Thymus (tissue), 11 donors: Measurements from ENCODE around the gene GOSR1. TPM values are rescaled to one million over a fixed set of nuclear protein-coding genes. Genes with fewer than 3 reads are reported as not detected.
"Not testable (repeated sequence)": the region's sequence is repeated elsewhere in the genome, so short reads cannot be mapped to it uniquely, and the experiment has no call there.

Experiments
- DNase-seq, 9 donors: peaks; one replicate each; pipeline ENCODE4 v3.0.0-alpha.2; 2013; ENCODE audit warnings: low spot score in 9 of 9, low read depth in 6 of 9, missing footprints in 1 of 9
- H3K27ac ChIP-seq, 2 donors: one replicate each; pipeline ENCODE4 v1.5.1; 2013; ENCODE audit warnings: control low read depth in 1 of 2, low read depth in 1 of 2, low read length in 1 of 2, mild to moderate bottlenecking in 1 of 2, moderate library complexity in 1 of 2
- H3K27me3 ChIP-seq, 2 donors: one replicate each; pipeline ENCODE4 v1.5.1; 2013; ENCODE audit warnings: low read length in 1 of 2; ENCODE audit not compliant: control insufficient read depth in 2 of 2, insufficient read depth in 1 of 2
- H3K36me3 ChIP-seq, 2 donors: one replicate each; pipeline ENCODE4 v1.5.1; 2013; ENCODE audit warnings: low read length in 1 of 2, mild to moderate bottlenecking in 1 of 2, moderate library complexity in 1 of 2; ENCODE audit not compliant: control insufficient read depth in 2 of 2, insufficient read depth in 2 of 2
- H3K4me1 ChIP-seq, 2 donors: one replicate each; pipeline ENCODE4 v1.5.1; 2013; ENCODE audit warnings: low read length in 2 of 2; ENCODE audit not compliant: control insufficient read depth in 2 of 2, insufficient read depth in 2 of 2
- H3K4me3 ChIP-seq, 2 donors: one replicate each; pipeline ENCODE4 v1.5.1; 2013; ENCODE audit warnings: low read length in 2 of 2, control low read depth in 1 of 2, mild to moderate bottlenecking in 1 of 2
- H3K9me3 ChIP-seq, 2 donors: one replicate each; pipeline ENCODE4 v1.5.1; 2013; ENCODE audit warnings: low read length in 1 of 2, mild to moderate bottlenecking in 1 of 2; ENCODE audit not compliant: control insufficient read depth in 2 of 2, insufficient read depth in 1 of 2
- WGBS: extraction: QIAGEN DNeasy Blood & Tissue Kit; methylation state at CpG from one replicate; pipeline ENCODE4 v1.1.7; 2013; 5-methylcytosine and 5-hydroxymethylcytosine counted together
- polyA plus RNA-seq: library from polyadenylated mRNA; stranded (reverse); fragments of 200-250 nt; gene quantifications from one replicate; pipeline ENCODE4 v1.2.3, GENCODE V29; 2013
- total RNA-seq: library from RNA; stranded (reverse); fragments of 120-200 nt; gene quantifications from one replicate; pipeline ENCODE4 v1.2.4, GENCODE V29; 2013
- donor health status: healthy.

Gene GOSR1
- total and polyA plus RNA-seq, 2 donors: 22.2 to 26.2 TPM

GRCh38 chr17:30450125-30451027 lies 26.8 kb upstream of the GOSR1 start:
- Histone ChIP-seq H3K27me3 (no peaks in the 10 kb centered on the region), H3K4me1 (no peaks in the 10 kb centered on the region), H3K27ac (no peak overlapping the region), H3K36me3 (peaks cover 11 to 22% of the 10 kb centered on the region in 2 donors), H3K9me3 (peaks cover 0 to 3% of the 10 kb centered on the region in 2 donors), H3K4me3 (no peak overlapping the region)
- DNase-seq: no peak
- 97% methylated on average over 12 of the region's 12 CpGs for WGBS

GRCh38 chr17:30454635-30455034 lies 22.6 kb upstream of the GOSR1 start:
- H3K36me3 ChIP-seq: peaks cover 6 to 31% of the 10 kb centered on the region in 2 donors
- no peak overlapping the region for H3K27ac ChIP-seq
- H3K4me3 ChIP-seq: no peak overlapping the region
- no peak for DNase-seq
- H3K27me3 ChIP-seq: no peaks in the 10 kb centered on the region
- whole genome bisulfite sequencing: 97% methylated on average over 4 of the region's 4 CpGs
- H3K4me1 ChIP-seq: no peaks in the 10 kb centered on the region
- peaks cover 0 to 3% of the 10 kb centered on the region in 2 donors for H3K9me3 ChIP-seq

- H3K4me1 ChIP-seq: no peaks in the 10 kb centered on the region
- H3K27me3 ChIP-seq: no peaks in the 10 kb centered on the region
- no peak overlapping the region for H3K4me3 ChIP-seq
- peaks cover 7 to 34% of the 10 kb centered on the region in 2 donors for H3K36me3 ChIP-seq
- H3K9me3 ChIP-seq: peaks cover 0 to 3% of the 10 kb centered on the region in 2 donors
- DNase-seq: no peak
- no peak overlapping the region for H3K27ac ChIP-seq
- 97% methylated on average over 6 of the region's 6 CpGs for WGBS
Measured at GRCh38 chr17:30458371-30458770, 18.8 kb upstream of the GOSR1 start.

GRCh38 chr17:30458797-30459413 lies 18.3 kb upstream of the GOSR1 start:
- H3K4me3 ChIP-seq, H3K27me3 ChIP-seq, DNase-seq, H3K4me1 ChIP-seq, H3K9me3 ChIP-seq, H3K27ac ChIP-seq: not testable (repeated sequence)
- 98% methylated on average over 5 of the region's 5 CpGs for WGBS
- peaks cover 7 to 36% of the 10 kb centered on the region in 2 donors for H3K36me3 ChIP-seq

GRCh38 chr17:30468465-30468864 lies 8.7 kb upstream of the GOSR1 start:
- WGBS: 100% methylated on average over 2 of the region's 2 CpGs

GRCh38 chr17:30472238-30472890 lies 4.8 kb upstream of the GOSR1 start:
- Histone ChIP-seq H3K27me3 (peaks cover 0 to 4% of the 10 kb centered on the region in 2 donors), H3K9me3 (no peaks in the 10 kb centered on the region), H3K27ac (peak overlapping the region in 1 of 2 donors; percentile 49), H3K36me3 (peaks cover 0 to under 1% of the 10 kb centered on the region in 2 donors), H3K4me3 (peak overlapping the region in 1 of 2 donors; percentile 4), H3K4me1 (peaks cover 0 to 5% of the 10 kb centered on the region in 2 donors)
- DNase-seq: peak in 3 of 9 donors; percentile 1 to 14 (median 4)
- 81% methylated on average over 10 of the region's 10 CpGs for WGBS

More at GRCh38 chr17:30468465-30468864, 8.7 kb upstream of the GOSR1 start:
- Histone ChIP-seq H3K36me3 (peaks cover 3 to 21% of the 10 kb centered on the region in 2 donors), H3K4me3 (no peak overlapping the region), H3K27me3 (peaks cover 0 to 4% of the 10 kb centered on the region in 2 donors), H3K4me1 (no peaks in the 10 kb centered on the region), H3K27ac (no peak overlapping the region), H3K9me3 (no peaks in the 10 kb centered on the region)
- no peak for DNase-seq

GRCh38 chr17:30475206-30475605 lies 2.0 kb upstream of the GOSR1 start:
- H3K4me3 ChIP-seq: no peak overlapping the region
- H3K27ac ChIP-seq: no peak overlapping the region
- WGBS: 98% methylated on average over 2 of the region's 2 CpGs
- peaks cover 0 to 8% of the 10 kb centered on the region in 2 donors for H3K36me3 ChIP-seq
- DNase-seq: no peak
- peaks cover 0 to 4% of the 10 kb centered on the region in 2 donors for H3K27me3 ChIP-seq
- no peaks in the 10 kb centered on the region for H3K9me3 ChIP-seq
- peaks cover 0 to 5% of the 10 kb centered on the region in 2 donors for H3K4me1 ChIP-seq

GRCh38 chr17:30476726-30477082 lies 504 bp upstream of the GOSR1 start:
- H3K36me3 ChIP-seq: peaks cover 5 to 16% of the 10 kb centered on the region in 2 donors
- H3K4me3 ChIP-seq: peak overlapping the region; percentile 16 to 85
- no peaks in the 10 kb centered on the region for H3K9me3 ChIP-seq
- H3K27ac ChIP-seq: peak overlapping the region; percentile 6 to 35
- peaks cover 0 to 4% of the 10 kb centered on the region in 2 donors for H3K27me3 ChIP-seq
- H3K4me1 ChIP-seq: peaks cover 0 to 5% of the 10 kb centered on the region in 2 donors
- whole genome bisulfite sequencing: 26% methylated on average over 7 of the region's 7 CpGs
- DNase-seq: peak in 1 of 9 donors; percentile 1
